Right lobe of liver (tissue), 6 donors: ENCODE data around the gene SVBP. TPM values are rescaled to one million over a fixed set of nuclear protein-coding genes. Genes with fewer than 3 reads are reported as not detected.

Source experiments
- ATAC-seq, 4 donors: fragments of 200-7000 bp; cut with Tn5 transposase; one replicate each; pipeline ENCODE4 v1.9.1; 2020; ENCODE audit warnings: mild to moderate bottlenecking in 4 of 4, moderate library complexity in 4 of 4
- DNase-seq, 3 donors: peaks; one replicate each; pipeline ENCODE4 v3.0.0-alpha.2; 2020
- H3K27ac ChIP-seq, 3 donors: fragments of 200-600 bp; one replicate each; pipeline ENCODE4 v1.8.0; 2022
- H3K27me3 ChIP-seq, 2 donors: fragments of 200-600 bp; one replicate each; pipeline ENCODE4 v1.8.0; 2022
- H3K36me3 ChIP-seq, 4 donors: fragments of 200-600 bp; sonication (generic) in 1 of 4; one replicate each; pipeline versions ENCODE4 v1.5.1 to v1.8.0; 2017 to 2022; ENCODE audit warnings: control low read depth in 1 of 4
- H3K4me1 ChIP-seq, 4 donors: fragments of 200-600 bp; sonication (generic) in 1 of 4; one replicate each; pipeline versions ENCODE4 v1.5.1 to v1.8.0; 2017 to 2022; ENCODE audit warnings: control low read depth in 1 of 4
- H3K4me3 ChIP-seq, 3 donors: fragments of 200-600 bp; one replicate each; pipeline ENCODE4 v1.8.0; 2022
- H3K9me3 ChIP-seq, 4 donors: fragments of 200-600 bp; sonication (generic) in 1 of 4; one replicate each; pipeline versions ENCODE4 v1.5.1 to v1.8.0; 2017 to 2022; ENCODE audit warnings: control low read depth in 1 of 4
- CTCF ChIP-seq, 4 donors: fragments of 200-600 bp in 3 of 4; fragments of 450-650 bp in 1 of 4; IDR thresholded peaks; one replicate each; pipeline versions ENCODE4 v1.5.1 to v1.8.0; 2016 to 2022; ENCODE audit warnings: antibody characterized with exemption in 4 of 4, mild to moderate bottlenecking in 2 of 4
- POLR2A ChIP-seq: fragments of 450-650 bp; IDR thresholded peaks from one replicate; pipeline ENCODE4 v1.6.1; 2017; ENCODE audit warnings: antibody characterized with exemption, mild to moderate bottlenecking
- WGBS: methylation state at CpG from one replicate; pipeline ENCODE4 v1.1.6; 2018; ENCODE audit warnings: low coverage, low lambda C conversion rate; ENCODE audit not compliant: insufficient coverage; ENCODE audit errors: missing lambda C conversion rate; 5-methylcytosine and 5-hydroxymethylcytosine counted together
- intact Hi-C, 2 donors: fragments of 100-400 bp; cut with DNase I; formaldehyde crosslinking; loops; one replicate each; pipeline versions ENCODE4 v1.11.2 to v1.14.1; 2022
- total RNA-seq, 6 experiments: library from RNA; depleted of rRNA in 2 of 6; stranded (reverse); fragments of >200 nt in 2 of 6; fragmentation: NEBNext Ultra II Directional in 3 of 6; extraction: Animal tissue kit (Norgen Biotek cat#: 25700) in 3 of 6; gene quantifications; one replicate each; pipeline versions ENCODE4 v1.1.0 to v1.2.4, GENCODE V29; 2016 to 2023
- donor health status: DM: no; HTN: yes; CAD: no.
- donor health status: DM: no; HTN: no; CAD: no.
- donor health status: DM: no; HTN: no; CAD: no.
- donor health status: DM: no; HTN: yes; CAD: no.
- donor health status: DM: no; HTN: yes; CAD: no.

SVBP gene
- total RNA-seq, 6 experiments from 2014 or later = 6.0 to 12.8 (median 10.6) TPM

GRCh38 chr1:42765269-42765668 is 51.9 kb downstream of the SVBP start:
- Histone ChIP-seq H3K4me3 (peak overlapping the region; percentile 92 to 98 (median 93)), H3K4me1 (peaks cover 2 to 22% (median 13%) of the 10 kb centered on the region in 4 donors), H3K27me3 (no peaks in the 10 kb centered on the region), H3K36me3 (peaks cover 0 to 15% (median 3%) of the 10 kb centered on the region in 4 donors), H3K9me3 (no peaks in the 10 kb centered on the region), H3K27ac (peak overlapping the region in 1 of 3 donors; percentile 87)
- no peak for DNase-seq
- intact Hi-C loops = no loop called here
- TF ChIP-seq CTCF (IDR thresholded peaks at IDR 0.05) = no peak
- ATAC-seq = no peak
- 27% methylated on average over 7 of the region's 7 CpGs for WGBS

GRCh38 chr1:42762269-42762668 is 54.9 kb downstream of the SVBP start:
- H3K27ac ChIP-seq = no peak overlapping the region
- peaks cover 0 to 11% (median 7%) of the 10 kb centered on the region in 4 donors for H3K4me1 ChIP-seq
- no peak for ATAC-seq
- peaks cover 0 to 32% (median 11%) of the 10 kb centered on the region in 4 donors for H3K36me3 ChIP-seq
- no peaks in the 10 kb centered on the region for H3K27me3 ChIP-seq
- TF ChIP-seq CTCF (IDR thresholded peaks at IDR 0.05) = no peak
- no peak for TF ChIP-seq POLR2A
- H3K4me3 ChIP-seq = no peak overlapping the region
- intact Hi-C loops = no loop called here
- H3K9me3 ChIP-seq = no peaks in the 10 kb centered on the region
- no peak for DNase-seq
- 67% methylated on average over 4 of the region's 5 CpGs for WGBS

GRCh38 chr1:42761567-42761966 is 55.6 kb downstream of the SVBP start:
- H3K36me3 ChIP-seq = peaks cover 0 to 38% (median 12%) of the 10 kb centered on the region in 4 donors
- no peaks in the 10 kb centered on the region for H3K9me3 ChIP-seq
- ATAC-seq (no peak), DNase-seq (no peak)
- H3K4me1 ChIP-seq = peaks cover 0 to 11% (median 7%) of the 10 kb centered on the region in 4 donors
- no peak overlapping the region for H3K4me3 ChIP-seq
- TF ChIP-seq POLR2A = no peak
- no peak for TF ChIP-seq CTCF (IDR thresholded peaks at IDR 0.05)
- intact Hi-C loops = no loop called here
- WGBS = 98% methylated on average over 4 of the region's 4 CpGs
- no peaks in the 10 kb centered on the region for H3K27me3 ChIP-seq
- no peak overlapping the region for H3K27ac ChIP-seq

GRCh38 chr1:42759114-42759513 is 58.1 kb downstream of the SVBP start:
- H3K4me3 ChIP-seq = no peak overlapping the region
- H3K4me1 ChIP-seq = no peaks in the 10 kb centered on the region
- 67% methylated on average over 6 of the region's 9 CpGs for WGBS
- H3K9me3 ChIP-seq = no peaks in the 10 kb centered on the region
- ATAC-seq (no peak), DNase-seq (no peak)
- intact Hi-C loops = loop anchor here (5.0 to 10.0 kb wide), 2 partner anchors 182 to 614 kb away; no protein-coding TSS in a partner anchor
- H3K27ac ChIP-seq = no peak overlapping the region
- H3K36me3 ChIP-seq = peaks cover 0 to 63% (median 23%) of the 10 kb centered on the region in 4 donors
- no peaks in the 10 kb centered on the region for H3K27me3 ChIP-seq
- TF ChIP-seq POLR2A (no peak), CTCF (IDR thresholded peaks at IDR 0.05) (no peak)

GRCh38 chr1:42758641-42759040 is 58.6 kb downstream of the SVBP start:
- H3K4me1 ChIP-seq = no peaks in the 10 kb centered on the region
- WGBS = 29% methylated on average over 3 of the region's 3 CpGs
- H3K4me3 ChIP-seq = no peak overlapping the region
- ATAC-seq (no peak), DNase-seq (no peak)
- intact Hi-C loops = loop anchor here (5.0 to 10.0 kb wide), 2 partner anchors 181 to 614 kb away; no protein-coding TSS in a partner anchor
- H3K27ac ChIP-seq = no peak overlapping the region
- H3K27me3 ChIP-seq = no peaks in the 10 kb centered on the region
- H3K9me3 ChIP-seq = no peaks in the 10 kb centered on the region
- H3K36me3 ChIP-seq = peaks cover 0 to 67% (median 26%) of the 10 kb centered on the region in 4 donors
- TF ChIP-seq CTCF (IDR thresholded peaks at IDR 0.05) = no peak
- no peak for TF ChIP-seq POLR2A
